ENCODE data around the gene PCK2.

The PCK2 gene

GRCh38 chr14:24075485-24076301 is 18.4 kb upstream of the PCK2 start:
- no peak for FAIRE-seq

GRCh38 chr14:24076302-24076601 is 17.9 kb upstream of the PCK2 start:
- FAIRE-seq (no peak), DNase-seq (ENCODE audit: low spot score) (no peak)

More at GRCh38 chr14:24075485-24076301, 18.4 kb upstream of the PCK2 start:
- DNase-seq (ENCODE audit: low spot score) = no peak

- FAIRE-seq = no peak
- no peak for DNase-seq (ENCODE audit: low spot score)
Observed at GRCh38 chr14:24077086-24077485, 17.0 kb upstream of the PCK2 start.

- DNase-seq (ENCODE audit: low spot score) (no peak), FAIRE-seq (no peak)
Observed at GRCh38 chr14:24078146-24078545, 16.0 kb upstream of the PCK2 start.

GRCh38 chr14:24079491-24080141 is 14.5 kb upstream of the PCK2 start:
- DNase-seq (ENCODE audit: low spot score) (no peak), FAIRE-seq (no peak)

DNA sequence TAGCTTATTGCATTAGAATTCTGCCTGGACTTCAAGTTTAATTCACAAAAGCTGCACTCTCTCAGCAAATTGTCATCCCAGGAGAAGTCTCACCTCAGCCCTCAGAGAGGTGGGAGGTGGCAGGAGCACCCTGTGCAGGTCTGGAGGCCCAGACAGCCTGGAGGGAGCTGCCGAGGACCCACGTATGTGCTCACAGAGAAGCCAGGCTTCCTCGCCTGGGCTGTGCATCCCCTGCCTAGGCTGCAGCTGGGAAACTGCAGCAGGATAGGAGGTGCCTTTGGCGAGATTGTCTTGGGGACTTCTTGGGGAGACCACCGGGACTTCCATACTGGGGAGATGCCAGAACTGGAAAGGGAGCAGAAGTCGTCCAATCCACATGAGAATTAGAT is 14.0 kb upstream of the PCK2 start:
- DNase-seq (ENCODE audit: low spot score) = no peak
- FAIRE-seq = no peak

GRCh38 chr14:24080888-24081738 is 13.0 kb upstream of the PCK2 start:
- FAIRE-seq (no peak), DNase-seq (ENCODE audit: low spot score) (no peak)

DNA sequence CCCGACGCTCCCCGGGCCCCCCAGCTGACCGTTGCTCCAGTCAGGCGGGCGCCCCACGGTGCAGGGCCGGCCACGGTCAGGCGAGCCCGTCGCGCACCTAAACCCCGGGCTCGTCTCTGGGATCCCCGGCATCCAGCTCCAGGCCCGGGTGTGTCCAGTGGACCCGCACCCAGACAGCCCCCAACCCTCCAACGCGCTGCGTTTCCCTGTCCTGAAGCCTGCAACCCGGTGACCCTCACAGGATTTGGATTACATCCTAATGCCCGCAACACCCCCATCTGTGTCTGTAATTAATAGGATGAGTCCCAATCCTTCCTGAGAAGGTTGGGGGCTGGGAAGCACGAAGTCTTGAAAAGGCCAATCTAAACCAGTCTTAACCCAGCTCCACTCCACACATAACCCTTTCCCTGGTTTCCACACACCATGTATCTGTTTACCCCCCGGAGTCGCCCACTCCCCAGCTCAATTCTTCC is 12.3 kb upstream of the PCK2 start:
- DNase-seq (ENCODE audit: low spot score) = no peak
- no peak for FAIRE-seq

DNA sequence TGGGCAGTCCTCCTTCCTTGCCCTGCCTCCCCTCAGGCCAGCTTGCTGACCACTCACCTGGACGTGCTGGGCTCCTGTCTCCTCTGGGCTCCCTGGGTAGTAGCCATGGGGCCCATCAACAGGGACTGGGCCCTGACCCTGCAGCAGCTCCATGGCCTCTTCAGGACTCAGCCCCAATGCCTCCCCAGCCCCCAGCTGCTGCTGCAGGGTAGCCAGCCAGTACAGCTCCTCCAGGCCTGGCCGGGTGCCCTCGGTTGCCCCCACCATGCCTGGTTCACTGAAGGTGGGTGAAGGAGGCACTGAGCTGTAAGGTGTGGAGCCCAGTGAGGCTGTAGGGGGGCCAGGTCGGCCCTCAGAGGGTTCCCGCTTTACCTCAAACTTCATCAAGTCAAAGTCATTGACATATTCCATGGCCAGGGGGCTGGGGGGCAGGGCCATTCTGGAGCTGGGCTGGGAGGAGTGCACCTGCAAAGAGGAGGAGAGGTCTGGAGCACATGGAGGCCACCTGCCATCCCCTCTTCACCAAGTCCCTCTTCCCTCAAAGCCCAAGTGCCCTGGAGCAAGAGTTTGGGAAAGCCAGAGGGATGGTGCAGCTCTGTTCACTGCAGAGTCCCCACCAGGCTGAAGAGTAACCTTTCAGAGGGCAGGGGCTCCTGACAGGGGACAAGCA is 11.6 kb upstream of the PCK2 start:
- FAIRE-seq = no peak
- no peak for DNase-seq (ENCODE audit: low spot score)

- DNase-seq (ENCODE audit: low spot score) = no peak
- no peak for FAIRE-seq
Observed at GRCh38 chr14:24083462-24083861, 10.6 kb upstream of the PCK2 start.

- DNase-seq (ENCODE audit: low spot score) (no peak), FAIRE-seq (no peak)
Observed at GRCh38 chr14:24084440-24084839, 9.7 kb upstream of the PCK2 start.

GRCh38 chr14:24085215-24085614 is 8.9 kb upstream of the PCK2 start:
- FAIRE-seq (no peak), DNase-seq (ENCODE audit: low spot score) (no peak)

- DNase-seq (ENCODE audit: low spot score) (no peak), FAIRE-seq (no peak)
Observed at GRCh38 chr14:24086193-24086955, 7.7 kb upstream of the PCK2 start.

DNA sequence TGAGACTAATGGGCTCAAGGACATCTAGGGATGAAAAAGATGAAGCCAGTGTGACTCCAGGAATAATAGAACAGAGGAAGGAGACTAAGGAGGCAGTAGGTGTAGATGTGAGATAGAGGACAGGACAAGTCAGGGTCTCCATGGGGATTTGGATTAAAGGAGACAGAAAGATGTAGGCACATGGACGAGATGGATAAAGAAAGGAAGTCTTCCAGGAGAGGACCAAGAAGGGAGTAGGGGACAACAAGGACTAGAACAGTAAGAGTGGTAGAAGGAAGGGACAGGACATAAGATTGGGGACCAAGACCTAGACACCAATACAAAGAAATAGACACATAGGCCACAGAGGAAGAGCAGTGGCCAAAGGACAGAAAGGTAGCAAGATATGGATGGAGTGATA is 7.1 kb upstream of the PCK2 start:
- no peak for FAIRE-seq
- no peak for DNase-seq (ENCODE audit: low spot score)

DNA sequence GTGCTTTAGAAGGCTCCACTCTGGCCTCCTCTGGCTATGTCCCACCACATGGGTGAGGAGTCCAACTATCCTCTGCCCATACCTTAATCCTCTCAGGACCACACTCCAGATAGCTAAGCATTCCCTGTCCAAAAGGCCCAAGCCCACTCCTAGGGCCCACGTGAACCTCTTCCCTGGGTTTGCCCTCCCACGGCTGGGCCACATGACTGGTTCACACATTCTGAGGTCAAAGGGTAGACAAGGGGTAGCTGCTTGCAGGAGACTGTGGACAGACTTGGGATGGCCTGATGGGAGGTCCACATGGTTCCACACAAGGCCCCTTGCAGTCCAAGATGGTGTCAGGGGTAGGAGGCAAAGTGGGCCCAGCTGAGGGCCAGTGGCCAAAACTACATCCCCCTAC is 6.0 kb upstream of the PCK2 start:
- no peak for FAIRE-seq
- DNase-seq (ENCODE audit: low spot score) = no peak

DNA sequence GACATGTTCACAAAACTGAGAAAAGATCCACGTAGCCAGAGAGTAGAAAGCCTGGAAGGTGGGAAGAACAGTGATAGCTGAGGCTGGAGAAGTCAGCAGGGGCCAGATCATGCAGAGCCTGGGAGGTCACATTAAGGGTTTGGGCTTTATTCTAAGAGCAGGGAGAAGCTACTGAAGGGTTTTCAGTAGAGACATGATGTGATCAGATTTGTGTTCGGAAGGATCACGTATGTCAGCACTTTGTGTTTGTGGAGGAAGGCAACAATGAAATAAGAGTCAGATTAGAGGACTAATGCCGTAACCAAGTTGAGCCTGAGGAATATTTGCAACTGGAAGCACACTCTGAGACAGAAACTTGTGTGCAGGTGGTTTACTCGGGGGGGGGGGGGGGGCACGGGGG is 4.2 kb upstream of the PCK2 start:
- no peak for FAIRE-seq
- DNase-seq (ENCODE audit: low spot score) = no peak

DNA sequence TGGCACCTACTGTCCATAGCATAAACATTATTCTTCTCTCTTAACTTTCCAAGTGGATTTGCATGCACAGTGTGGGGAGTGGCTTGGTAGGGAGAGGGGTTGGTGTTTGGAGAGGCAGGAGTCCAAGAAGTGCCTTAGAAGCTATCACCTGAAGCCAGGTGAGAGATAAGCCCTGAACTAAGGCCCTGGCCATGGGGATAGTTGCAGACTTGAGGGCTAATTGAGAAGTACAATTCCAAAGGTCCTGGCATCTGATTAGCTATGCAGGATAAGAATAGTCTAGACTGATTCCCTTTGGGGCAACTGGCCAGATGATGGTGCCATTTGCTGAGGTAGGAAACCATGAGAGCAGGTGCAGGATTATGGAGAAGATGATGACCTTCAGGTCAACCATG is 2.0 kb upstream of the PCK2 start:
- FAIRE-seq (no peak), DNase-seq (ENCODE audit: low spot score) (no peak)

DNA sequence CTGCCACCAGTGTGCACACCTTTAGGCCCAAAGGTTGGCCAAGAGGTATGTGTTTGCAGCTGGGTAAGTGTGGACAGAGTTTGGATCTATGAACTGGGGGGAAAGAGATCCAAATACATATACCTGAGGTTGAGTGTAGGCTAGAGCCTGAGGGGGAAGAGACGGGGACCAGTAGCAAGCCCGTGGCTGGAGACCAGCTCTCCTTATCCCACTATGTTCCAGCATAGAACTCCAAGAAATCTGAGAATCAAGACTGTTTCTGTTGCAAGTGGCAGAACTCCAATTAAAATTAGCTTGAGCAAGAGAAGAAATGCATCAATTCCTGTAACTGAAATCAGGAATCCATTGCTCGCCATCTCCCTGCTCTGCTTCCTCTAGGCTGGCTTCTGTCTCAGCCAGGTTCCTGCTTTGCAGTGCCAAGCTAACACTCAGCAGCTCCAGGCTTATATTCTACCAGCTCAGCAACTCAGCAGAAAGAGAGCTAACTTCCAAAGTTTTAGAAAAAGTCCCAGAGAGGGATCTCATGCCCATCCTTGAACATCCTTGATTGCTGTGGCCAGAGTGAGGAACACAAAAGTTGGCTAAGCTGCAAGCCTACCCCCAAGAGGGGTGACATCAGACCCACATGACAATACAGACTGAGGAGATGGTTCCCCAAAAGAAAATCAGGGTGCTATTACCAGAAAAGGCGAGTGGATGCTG is 1.5 kb upstream of the PCK2 start:
- DNase-seq (ENCODE audit: low spot score) (no peak), FAIRE-seq (no peak)

DNA sequence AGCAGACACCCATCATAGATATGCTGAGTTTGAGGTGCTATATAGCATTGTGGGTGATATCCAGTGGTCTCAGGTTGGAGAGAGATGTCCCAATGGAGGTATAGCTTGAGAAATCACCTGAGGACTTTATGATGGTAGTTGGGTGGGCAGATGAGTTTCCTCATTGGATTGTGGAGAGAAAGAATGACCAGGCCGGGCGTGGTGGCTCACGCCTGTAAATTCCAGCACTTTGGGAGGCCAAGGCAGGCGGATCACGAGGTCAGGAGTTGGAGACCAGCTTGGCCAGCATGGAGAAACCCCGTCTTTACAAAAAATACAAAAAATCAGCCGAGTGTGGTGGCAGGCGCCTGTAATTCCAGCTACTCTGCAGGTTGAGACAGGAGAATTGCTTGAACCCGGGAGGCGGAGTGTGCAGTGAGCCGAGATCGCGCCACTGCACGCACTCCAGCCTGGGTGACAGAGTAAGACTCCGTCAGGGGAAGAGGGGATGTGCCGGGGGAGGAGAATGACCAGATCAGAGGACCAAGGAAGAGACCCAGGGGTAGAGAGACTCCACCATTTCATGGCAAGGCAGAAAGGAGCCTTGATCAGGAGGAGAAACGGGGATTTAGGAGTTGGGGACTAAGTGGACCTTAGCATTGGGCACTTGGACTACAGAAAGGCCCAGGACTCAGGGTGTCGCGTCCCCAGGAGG is 757 bp upstream of the PCK2 start:
- no peak for DNase-seq (ENCODE audit: low spot score)

DNA sequence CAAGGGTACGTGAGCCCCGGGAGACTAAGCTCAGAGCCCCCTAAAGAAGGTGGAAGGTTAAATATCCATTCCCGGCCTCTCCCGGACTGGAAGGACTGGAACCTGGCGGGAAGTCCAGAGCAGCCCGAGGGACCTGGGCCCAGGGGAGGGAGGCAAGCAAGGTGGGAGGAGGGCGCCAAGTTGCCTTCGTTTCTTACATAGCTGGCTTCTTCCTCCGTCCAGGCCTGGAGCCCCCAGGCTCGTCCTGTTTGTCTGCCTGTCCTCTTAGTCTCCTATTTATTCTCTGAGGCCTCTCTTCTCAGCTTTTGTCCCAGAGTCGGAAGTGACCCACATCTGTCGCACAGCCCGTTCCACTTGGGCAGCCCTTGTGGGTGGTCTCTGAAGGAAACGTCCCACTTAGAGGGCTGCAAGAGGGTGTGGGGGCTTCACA is 745 bp downstream of the PCK2 start:
- no peak for FAIRE-seq

More for the DNA sequence above, 757 bp upstream of the PCK2 start:
- no peak for FAIRE-seq

More for the DNA sequence above, 745 bp downstream of the PCK2 start:
- no peak for DNase-seq (ENCODE audit: low spot score)
